Activated CD4-positive, alpha-beta T cell treated with anti-CD3 and anti-CD28 coated beads for 4 hours (primary cell): ENCODE results near the gene ACTG2.
A peak's percentile ranks its signal among the peaks of the same experiment; 100 is the strongest.

Source experiments
- DNase-seq, 2 donors: peaks; one replicate each; pipeline ENCODE4 v3.0.0-alpha.2; 2020

Gene ACTG2

GRCh38 chr2:73915437-73915993 lies 22.7 kb downstream of the ACTG2 start:
- DNase-seq: no peak

- DNase-seq: no peak
These were observed 23.9 kb downstream of the ACTG2 start for GRCh38 chr2:73916666-73917065.

GRCh38 chr2:73917296-73917695 lies 24.5 kb downstream of the ACTG2 start:
- DNase-seq: no peak

GRCh38 chr2:73917696-73918207 lies 24.9 kb downstream of the ACTG2 start:
- DNase-seq: no peak

DNA sequence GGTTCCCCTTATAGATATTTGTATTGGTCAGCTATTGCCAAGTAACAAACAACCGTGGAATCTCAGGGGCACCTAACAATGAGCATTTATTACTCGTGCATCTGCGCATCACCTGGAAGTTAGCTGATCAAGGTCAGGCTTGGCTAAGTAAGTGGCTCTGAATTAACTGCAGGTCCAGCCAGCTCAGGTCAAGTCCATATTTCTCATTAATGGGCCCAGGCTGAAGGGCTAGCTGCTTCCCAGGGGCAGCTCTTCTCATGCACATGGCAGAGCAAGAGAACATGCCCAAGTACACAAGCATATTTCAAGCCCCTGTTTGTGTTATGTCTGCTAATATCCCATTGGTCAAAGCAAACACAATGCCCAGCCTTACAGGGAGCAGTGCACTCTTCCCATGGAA lies 26.0 kb downstream of the ACTG2 start:
- DNase-seq: no peak

GRCh38 chr2:73919596-73920228 lies 26.9 kb downstream of the ACTG2 start:
- DNase-seq: no peak

DNA sequence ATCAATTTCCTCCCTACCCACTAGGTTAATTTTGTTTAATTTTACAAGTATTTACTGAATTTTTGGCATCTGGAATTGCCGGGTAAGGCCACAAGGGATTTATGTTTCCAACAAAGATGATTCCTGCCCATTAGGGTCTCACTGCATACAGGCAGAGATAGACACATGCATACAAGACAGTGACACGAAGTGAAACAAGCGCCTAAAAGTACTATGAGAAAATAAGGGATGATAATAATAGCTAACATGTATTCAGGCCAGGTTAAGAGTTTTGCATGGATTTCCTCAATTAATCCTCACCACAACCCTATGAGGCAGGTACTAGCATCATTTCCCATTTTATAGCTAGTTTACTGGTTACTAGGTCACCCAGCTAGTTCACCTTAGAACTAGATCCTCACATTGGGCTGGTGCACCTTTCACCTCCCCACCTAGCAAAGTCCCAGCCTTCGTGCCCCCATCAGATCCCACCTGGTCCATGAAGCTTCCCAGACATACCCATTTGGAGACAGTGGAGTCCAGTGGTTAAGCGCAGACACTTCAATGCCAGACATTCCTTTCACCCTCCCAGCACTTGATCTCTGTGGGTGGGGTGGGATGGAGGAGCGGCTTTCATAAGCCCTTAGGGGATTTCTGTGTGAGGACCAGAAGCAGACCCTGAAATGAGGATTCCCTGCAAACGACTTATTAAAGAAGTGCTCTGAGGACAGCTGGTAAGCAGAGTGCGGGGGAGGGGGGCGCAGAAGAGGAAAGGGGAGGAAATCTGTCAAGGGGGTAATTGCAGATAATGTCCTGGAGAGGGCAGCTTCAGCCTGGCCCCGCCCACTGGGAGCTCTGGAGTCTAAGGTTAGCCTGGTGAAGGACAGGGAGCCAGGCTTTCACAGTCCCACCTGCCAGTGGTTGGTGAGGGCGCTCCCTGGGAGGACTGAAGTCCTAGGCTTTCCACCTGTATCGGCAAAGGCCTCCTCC lies 28.1 kb downstream of the ACTG2 start:
- DNase-seq: peak; percentile 35 to 44

DNA sequence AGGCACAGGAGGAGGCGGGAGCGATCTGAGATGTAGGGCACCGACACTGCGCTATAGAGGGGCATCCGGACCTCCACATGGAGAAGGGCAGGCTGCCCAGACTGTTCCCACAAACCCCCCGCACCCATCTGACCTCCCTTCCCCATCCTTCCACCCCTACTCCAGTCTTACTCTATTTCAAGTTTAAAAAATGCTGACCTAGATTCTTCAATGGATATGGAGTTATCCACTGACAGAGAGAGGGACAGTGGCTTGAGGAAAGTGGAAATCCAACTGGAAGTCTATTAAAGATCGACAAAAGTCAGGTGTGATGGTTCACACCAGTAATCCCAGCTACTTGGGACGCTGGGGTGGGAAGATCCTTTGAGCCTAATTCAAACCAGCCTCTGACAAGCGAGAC lies 28.8 kb downstream of the ACTG2 start:
- DNase-seq: no peak

GRCh38 chr2:73922681-73923080 lies 29.9 kb downstream of the ACTG2 start:
- DNase-seq: no peak

GRCh38 chr2:73925033-73925704 lies 32.4 kb downstream of the ACTG2 start:
- DNase-seq: no peak

- no peak for DNase-seq
These were observed 33.2 kb downstream of the ACTG2 start for GRCh38 chr2:73925853-73926492.

DNA sequence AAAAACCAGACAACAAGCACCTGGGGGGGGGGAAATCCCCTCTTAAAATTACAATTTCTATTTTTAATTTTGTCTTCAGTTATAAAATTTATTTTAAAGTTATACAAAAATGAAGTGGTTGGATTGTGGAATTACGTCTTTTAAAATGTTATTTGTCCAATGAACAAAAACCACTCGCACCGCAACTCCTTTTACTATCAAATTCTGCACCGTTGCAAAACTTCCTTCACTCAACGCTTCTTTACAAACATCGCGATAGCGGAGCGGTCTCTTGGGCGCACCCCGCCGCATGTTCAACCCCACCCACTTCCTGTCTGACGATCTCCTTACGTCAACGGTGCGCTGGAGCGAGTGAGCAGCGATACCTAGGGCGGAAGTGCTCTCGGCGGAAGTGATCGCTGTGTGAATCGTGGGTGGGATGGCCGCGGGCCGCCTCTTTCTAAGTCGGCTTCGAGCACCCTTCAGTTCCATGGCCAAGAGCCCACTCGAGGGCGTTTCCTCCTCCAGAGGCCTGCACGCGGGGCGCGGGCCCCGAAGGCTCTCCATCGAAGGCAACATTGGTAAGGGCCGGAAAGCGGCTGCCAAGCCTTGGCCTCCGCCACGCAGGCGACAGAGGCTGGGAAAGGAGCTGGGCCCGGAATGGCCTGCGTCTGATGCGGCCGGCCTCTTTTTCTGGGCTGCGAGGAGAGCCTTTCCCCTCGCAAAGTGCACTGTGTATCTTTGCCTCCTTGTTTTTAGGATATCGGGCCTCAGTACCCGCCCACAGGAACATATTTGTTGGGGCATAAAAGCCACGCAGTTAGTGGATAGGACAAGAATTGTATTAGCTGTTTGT lies 33.9 kb downstream of the ACTG2 start, which contains the start of gene DGUOK:
Gene DGUOK, plus strand, starts transcription at position 388 of the 835 bp plus-strand sequence. Its CDS starts 31 bp downstream, at position 419.
- DNase-seq: peak; percentile 96

GRCh38 chr2:73927344-73927743 lies 34.5 kb downstream of the ACTG2 start:
- no peak for DNase-seq

DNA sequence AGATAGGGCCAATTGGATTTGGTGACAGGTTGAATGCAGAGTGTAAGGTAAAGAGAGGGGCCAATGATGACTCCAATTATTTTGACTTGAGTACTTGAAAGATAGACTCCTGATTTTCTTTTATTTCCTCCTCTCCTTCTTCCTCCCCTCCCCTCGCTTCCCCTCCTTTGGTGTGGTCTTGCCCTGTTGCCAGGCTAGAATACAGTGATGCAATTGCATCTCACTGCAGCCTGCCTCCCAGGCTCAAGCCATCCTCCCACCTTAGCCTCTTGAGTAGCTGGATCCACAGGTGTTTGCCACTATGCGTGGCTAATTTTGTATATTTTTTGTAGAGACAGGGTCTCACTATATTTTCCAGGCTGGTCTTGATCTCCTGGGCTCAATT lies 36.1 kb downstream of the ACTG2 start:
- no peak for DNase-seq

DNA sequence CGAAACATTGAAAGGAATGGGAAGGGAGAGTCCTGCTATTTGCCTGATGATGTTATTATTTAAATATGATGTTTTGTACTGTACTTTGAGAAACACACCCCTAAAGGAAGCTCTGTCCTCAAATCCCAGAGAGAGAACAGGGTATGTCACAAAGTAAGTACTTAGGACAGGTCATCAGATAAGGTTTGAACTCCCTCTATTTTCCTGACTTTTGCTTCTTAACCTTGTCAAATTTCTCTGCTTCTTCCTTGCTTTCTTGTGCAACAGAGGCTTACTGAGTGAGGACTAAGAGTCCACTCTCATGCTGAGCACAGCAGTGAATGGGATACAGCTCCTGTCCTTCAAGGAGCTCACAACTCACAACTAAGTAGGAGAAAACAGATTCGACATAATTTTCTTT lies 37.6 kb downstream of the ACTG2 start:
- no peak for DNase-seq

- DNase-seq: peak; percentile 56 to 59
These were observed 39.0 kb downstream of the ACTG2 start for GRCh38 chr2:73931531-73932500.

DNA sequence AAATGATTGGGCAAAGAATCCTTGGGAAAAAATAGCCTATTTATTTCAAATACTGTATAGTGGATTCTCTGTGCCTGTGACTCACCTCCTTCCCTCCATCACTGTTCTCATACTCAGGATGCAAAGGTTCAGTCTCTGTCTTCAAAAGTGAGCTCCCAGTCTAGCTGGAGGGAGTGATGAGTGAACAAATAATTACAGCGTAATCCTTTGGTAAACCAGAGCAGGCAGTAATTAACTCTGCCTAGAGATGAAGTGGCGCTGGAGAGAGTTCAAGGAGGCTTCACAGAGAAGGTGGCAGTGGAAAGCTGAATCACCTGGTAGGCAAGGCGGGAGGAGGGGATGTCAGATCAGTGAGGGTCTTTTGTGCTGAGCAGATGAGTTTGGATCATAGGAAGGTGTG lies 40.4 kb downstream of the ACTG2 start:
- DNase-seq: no peak

DNA sequence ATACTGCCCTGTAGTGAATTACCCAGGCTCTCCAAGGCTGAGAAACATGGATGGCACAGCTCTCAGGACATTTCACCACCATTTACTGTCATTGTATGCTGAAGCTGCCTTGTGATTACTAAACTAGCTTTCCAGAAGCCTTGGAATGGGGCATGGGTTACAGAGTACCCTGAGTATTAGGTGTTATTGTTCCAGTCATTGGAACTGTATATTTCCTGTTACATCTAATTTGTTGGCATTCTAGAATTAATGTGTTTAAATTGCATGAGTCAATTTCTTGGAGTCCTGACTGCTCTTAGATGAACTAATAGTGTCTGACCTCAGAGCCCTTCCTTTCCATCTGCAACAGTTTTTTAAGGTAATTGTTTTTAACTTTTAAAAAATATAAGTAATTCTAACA lies 42.8 kb downstream of the ACTG2 start:
- no peak for DNase-seq

DNA sequence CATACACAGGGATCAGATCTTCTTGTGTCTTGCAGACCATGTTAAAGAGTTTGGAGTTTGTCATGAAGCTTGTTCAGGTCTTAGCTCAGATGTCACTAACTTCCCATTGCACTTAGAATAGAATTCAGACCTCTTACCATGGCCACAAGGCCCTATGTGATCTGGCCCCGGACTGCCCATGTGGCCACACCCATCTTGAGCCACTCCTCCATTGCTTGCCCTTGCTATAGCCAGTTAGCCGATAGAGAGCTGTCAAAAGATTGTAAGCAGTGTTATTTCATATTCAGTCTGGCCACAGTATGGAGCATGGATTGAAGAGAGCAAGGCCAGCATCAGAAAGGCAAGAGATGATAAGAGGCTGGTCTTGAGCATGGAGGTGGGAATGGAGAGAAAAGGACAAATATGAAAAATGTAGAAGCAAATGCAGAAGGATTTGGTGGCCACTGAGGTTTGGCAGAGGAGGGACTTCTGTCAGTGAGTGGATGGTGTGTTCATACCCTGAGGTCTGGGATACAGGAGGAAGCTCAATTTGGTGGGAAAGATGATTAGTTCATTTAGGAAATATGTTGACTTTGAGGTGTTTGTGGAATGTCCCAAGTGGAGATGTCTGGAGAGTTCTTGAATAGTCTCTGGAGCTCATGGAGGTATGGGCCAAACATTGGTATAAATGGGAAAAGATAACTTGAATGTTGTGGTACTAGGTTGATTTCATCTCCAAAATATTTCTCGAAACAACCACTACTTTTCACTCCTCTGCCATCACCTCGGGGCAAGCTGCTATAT lies 44.5 kb downstream of the ACTG2 start:
- no peak for DNase-seq
